OCI-LY7 (cell line): ENCODE measurements around the gene INHA.

Source experiments
- EZH2phosphoT487 ChIP-seq: fragments of 200-600 bp; sonication (generic); IDR thresholded peaks from 2 replicates; pipeline ENCODE4 v1.6.1; 2018; ENCODE audit warnings: low read depth, borderline replicate concordance, mild to moderate bottlenecking, mixed run types, antibody characterized with exemption, low read length, moderate library complexity, mixed read lengths
- TF ChIP-seq, protein P1 (sequence below): fragments of 200-600 bp; sonication (generic); conservative IDR thresholded peaks from 2 replicates; pipeline ENCODE4 v1.5.1; 2014; ENCODE audit warnings: mild to moderate bottlenecking, antibody characterized with exemption, low read length, moderate library complexity, mixed read lengths

GRCh38 chr2:219573166-219573565 lies 1.1 kb downstream of the INHA start:
- TF ChIP-seq, protein P1, sequence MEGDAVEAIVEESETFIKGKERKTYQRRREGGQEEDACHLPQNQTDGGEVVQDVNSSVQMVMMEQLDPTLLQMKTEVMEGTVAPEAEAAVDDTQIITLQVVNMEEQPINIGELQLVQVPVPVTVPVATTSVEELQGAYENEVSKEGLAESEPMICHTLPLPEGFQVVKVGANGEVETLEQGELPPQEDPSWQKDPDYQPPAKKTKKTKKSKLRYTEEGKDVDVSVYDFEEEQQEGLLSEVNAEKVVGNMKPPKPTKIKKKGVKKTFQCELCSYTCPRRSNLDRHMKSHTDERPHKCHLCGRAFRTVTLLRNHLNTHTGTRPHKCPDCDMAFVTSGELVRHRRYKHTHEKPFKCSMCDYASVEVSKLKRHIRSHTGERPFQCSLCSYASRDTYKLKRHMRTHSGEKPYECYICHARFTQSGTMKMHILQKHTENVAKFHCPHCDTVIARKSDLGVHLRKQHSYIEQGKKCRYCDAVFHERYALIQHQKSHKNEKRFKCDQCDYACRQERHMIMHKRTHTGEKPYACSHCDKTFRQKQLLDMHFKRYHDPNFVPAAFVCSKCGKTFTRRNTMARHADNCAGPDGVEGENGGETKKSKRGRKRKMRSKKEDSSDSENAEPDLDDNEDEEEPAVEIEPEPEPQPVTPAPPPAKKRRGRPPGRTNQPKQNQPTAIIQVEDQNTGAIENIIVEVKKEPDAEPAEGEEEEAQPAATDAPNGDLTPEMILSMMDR: no peak
- no peak for TF ChIP-seq EZH2phosphoT487
